Measurements from ENCODE around the gene PI16.

DNA sequence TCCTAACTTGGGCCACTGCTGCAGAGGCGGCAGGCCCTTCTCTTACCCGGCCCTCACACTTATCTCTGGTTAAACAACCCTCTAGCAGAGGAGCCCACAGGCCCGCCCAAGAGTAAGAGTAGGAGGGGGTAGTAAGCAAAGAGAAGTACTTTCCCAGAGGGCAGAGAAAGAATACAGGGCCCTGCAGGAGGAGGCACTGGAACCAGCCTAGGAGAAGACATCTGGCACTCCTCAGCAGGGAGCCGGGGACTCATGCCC, 21.4 kb downstream of the PI16 start:
- TF ChIP-seq CTCF (IDR thresholded peaks at IDR 0.05) (no peak), EZH2 (IDR thresholded peaks at IDR 0.05; ENCODE audit: borderline replicate concordance, insufficient read depth, low read depth, low read length, poor library complexity, severe bottlenecking) (no peak)

Measured in B cell (primary cell).